Thyroid gland (tissue), 4 donors: ENCODE data around the gene LRTM1. TPM values are rescaled to one million over a fixed set of nuclear protein-coding genes. Genes with fewer than 3 reads are reported as not detected.

Experiments
- DNase-seq, 2 donors: peaks; one replicate each; pipeline ENCODE4 v3.0.0-alpha.2; 2019
- H3K27ac ChIP-seq, 3 donors: fragments of 200-600 bp; sonication (generic); 1 replicate in 2 of 3; 2 replicates in 1 of 3; pipeline ENCODE4 v1.5.1; 2016 to 2019; ENCODE audit warnings: mild to moderate bottlenecking in 1 of 3, moderate library complexity in 1 of 3
- H3K27me3 ChIP-seq: fragments of 200-600 bp; sonication (generic); one replicate; pipeline ENCODE4 v1.5.1; 2019
- H3K36me3 ChIP-seq, 2 donors: fragments of 200-600 bp; sonication (generic); one replicate each; pipeline ENCODE4 v1.5.1; 2016 to 2019
- H3K4me1 ChIP-seq, 2 donors: fragments of 200-600 bp; sonication (generic); one replicate each; pipeline ENCODE4 v1.5.1; 2017 to 2019
- H3K4me3 ChIP-seq, 3 donors: fragments of 200-600 bp; sonication (generic); replicated peaks in 1 of 3; 1 replicate in 2 of 3; 2 replicates in 1 of 3; pipeline ENCODE4 v1.5.1; 2016; ENCODE audit warnings: mild to moderate bottlenecking in 1 of 3
- H3K9me3 ChIP-seq: fragments of 200-600 bp; sonication (generic); one replicate; pipeline ENCODE4 v1.5.1; 2017
- CTCF ChIP-seq, 6 experiments: fragments of 200-600 bp in 3 of 6; fragments of 450-650 bp in 3 of 6; sonication (generic) in 3 of 6; IDR thresholded peaks; one replicate each; pipeline ENCODE4 v1.5.1; 2016 to 2019; ENCODE audit warnings: antibody characterized with exemption in 6 of 6, mild to moderate bottlenecking in 2 of 6, inconsistent platforms in 1 of 6, moderate library complexity in 1 of 6
- POLR2A ChIP-seq, 2 donors: fragments of 450-650 bp; IDR thresholded peaks; one replicate each; pipeline ENCODE4 v1.6.1; 2017; ENCODE audit warnings: antibody characterized with exemption in 2 of 2, mild to moderate bottlenecking in 2 of 2, moderate library complexity in 1 of 2
- WGBS, 2 donors: methylation state at CpG; one replicate each; pipeline ENCODE4 v1.1.5; 2017; 5-methylcytosine and 5-hydroxymethylcytosine counted together
- intact Hi-C: fragments of 100-400 bp; cut with DNase I; formaldehyde crosslinking; loops from one replicate; pipeline ENCODE4 v1.15.1; 2023
- total RNA-seq, 4 donors: library from RNA; depleted of rRNA; stranded (reverse); fragments of >200 nt; gene quantifications; one replicate each; pipeline ENCODE4 v1.2.3, GENCODE V29; 2016

The LRTM1 gene
- total RNA-seq, 4 donors from 2014 or later = not detected

GRCh38 chr3:54878145-54878544 lies 49.7 kb downstream of the LRTM1 start:
- 62 to 74% methylated on average over 7 of the region's 7 CpGs for WGBS, 2 donors
- no peak for DNase-seq
- Histone ChIP-seq H3K27me3 (no peaks in the 10 kb centered on the region), H3K4me1 (peaks cover 0 to 9% of the 10 kb centered on the region in 2 donors), H3K36me3 (no peaks in the 10 kb centered on the region), H3K27ac (no peak overlapping the region), H3K9me3 (no peaks in the 10 kb centered on the region), H3K4me3 (no peak overlapping the region)
- intact Hi-C loops = no loop called here
- TF ChIP-seq CTCF (IDR thresholded peaks at IDR 0.05) = no peak

GRCh38 chr3:54877730-54878129 lies 50.1 kb downstream of the LRTM1 start:
- H3K27me3 ChIP-seq = no peaks in the 10 kb centered on the region
- H3K9me3 ChIP-seq = no peaks in the 10 kb centered on the region
- H3K27ac ChIP-seq = no peak overlapping the region
- no peak for DNase-seq
- no peak for TF ChIP-seq POLR2A (IDR thresholded peaks at IDR 0.05)
- TF ChIP-seq CTCF (IDR thresholded peaks at IDR 0.05) = no peak
- H3K36me3 ChIP-seq = no peaks in the 10 kb centered on the region
- WGBS, 2 donors = 78 to 80% methylated on average over 4 of the region's 4 CpGs
- peaks cover 0 to 8% of the 10 kb centered on the region in 2 donors for H3K4me1 ChIP-seq
- H3K4me3 ChIP-seq = no peak overlapping the region
- intact Hi-C loops = no loop called here

- Histone ChIP-seq H3K27ac (no peak overlapping the region), H3K36me3 (no peaks in the 10 kb centered on the region), H3K4me3 (no peak overlapping the region), H3K9me3 (no peaks in the 10 kb centered on the region), H3K27me3 (no peaks in the 10 kb centered on the region), H3K4me1 (no peaks in the 10 kb centered on the region)
- WGBS, 2 donors = 86 to 90% methylated on average over 5 of the region's 5 CpGs
- intact Hi-C loops = no loop called here
- no peak for DNase-seq
- TF ChIP-seq CTCF (IDR thresholded peaks at IDR 0.05) (no peak), POLR2A (IDR thresholded peaks at IDR 0.05) (no peak)
Measured at GRCh38 chr3:54876694-54877093, 51.2 kb downstream of the LRTM1 start.

- 86 to 87% methylated on average over 8 of the region's 8 CpGs for WGBS, 2 donors
- H3K36me3 ChIP-seq = no peaks in the 10 kb centered on the region
- DNase-seq = no peak
- H3K4me3 ChIP-seq = no peak overlapping the region
- no peaks in the 10 kb centered on the region for H3K9me3 ChIP-seq
- intact Hi-C loops = no loop called here
- H3K27me3 ChIP-seq = no peaks in the 10 kb centered on the region
- H3K27ac ChIP-seq = no peak overlapping the region
- TF ChIP-seq POLR2A (IDR thresholded peaks at IDR 0.05) (no peak), CTCF (IDR thresholded peaks at IDR 0.05) (no peak)
- no peaks in the 10 kb centered on the region for H3K4me1 ChIP-seq
Measured at GRCh38 chr3:54875596-54876268, 52.1 kb downstream of the LRTM1 start.

- Histone ChIP-seq H3K36me3 (no peaks in the 10 kb centered on the region), H3K4me3 (no peak overlapping the region), H3K4me1 (no peaks in the 10 kb centered on the region), H3K9me3 (no peaks in the 10 kb centered on the region), H3K27ac (no peak overlapping the region), H3K27me3 (no peaks in the 10 kb centered on the region)
- WGBS, 2 donors = 82 to 89% methylated on average over 7 of the region's 7 CpGs
- DNase-seq = no peak
- TF ChIP-seq CTCF (IDR thresholded peaks at IDR 0.05) (no peak), POLR2A (IDR thresholded peaks at IDR 0.05) (no peak)
- intact Hi-C loops = no loop called here
Measured at GRCh38 chr3:54874816-54875556, 52.9 kb downstream of the LRTM1 start.
